HEK293 (cell line): ENCODE results near the gene PASK.

ENCODE experiments used
- CTCF ChIA-PET: fragments of 350-600 bp; formaldehyde crosslinking; extraction: SDS; loops from one replicate; lab custom pipeline; 2021; ENCODE audit warnings: antibody characterized with exemption; lab: Yijun Ruan, JAX
- POLR2A ChIA-PET: fragments of 300-600 bp; formaldehyde crosslinking; extraction: SDS; loops from one replicate; lab custom pipeline; 2020; ENCODE audit warnings: antibody characterized with exemption, inconsistent platforms; lab: Yijun Ruan, JAX
- H3K27ac ChIP-seq: fragments of 200-500 bp; sonication (Bioruptor generic); 2 replicates; pipeline ENCODE4 v1.5.1; 2014; ENCODE audit warnings: low read depth, low read length, control low read depth, inconsistent platforms; ENCODE audit errors: extremely low read depth
- H3K36me3 ChIP-seq, 2 experiments: fragments of 200-500 bp in 1 of 2; sonication (Bioruptor generic) in 1 of 2; 1 replicate in 1 of 2; 2 replicates in 1 of 2; pipeline ENCODE4 v1.5.1; 2014 to 2017; ENCODE audit warnings: inconsistent platforms in 2 of 2, low read length in 2 of 2; ENCODE audit not compliant: control insufficient read depth in 2 of 2, insufficient read depth in 1 of 2
- H3K4me1 ChIP-seq: fragments of 200-500 bp; sonication (Bioruptor generic); 2 replicates; pipeline ENCODE4 v1.5.1; 2014; ENCODE audit warnings: mild to moderate bottlenecking, low read length, inconsistent platforms; ENCODE audit not compliant: control insufficient read depth, insufficient read depth
- H3K4me3 ChIP-seq: 2 replicates; pipeline ENCODE4 v1.5.1; 2011; ENCODE audit warnings: low read depth, mild to moderate bottlenecking, control low read depth, low read length, moderate library complexity
- H3K9me3 ChIP-seq: fragments of 200-500 bp; sonication (Bioruptor generic); 2 replicates; pipeline ENCODE4 v1.5.1; 2014; ENCODE audit warnings: low read depth, low read length, inconsistent platforms; ENCODE audit not compliant: control insufficient read depth, insufficient read depth
- FEZF1 ChIP-seq: fragments of 450-650 bp; formaldehyde crosslinking; IDR thresholded peaks from 2 replicates; pipeline ENCODE4 v1.5.1; 2016; ENCODE audit warnings: missing biosample characterization, missing genetic modification characterization
- PBX3 ChIP-seq: sonication (generic); formaldehyde crosslinking; IDR thresholded peaks from 2 replicates; pipeline ENCODE4 v1.8.1; 2022; ENCODE audit warnings: mild to moderate bottlenecking, moderate library complexity, missing genetic modification reagents
- SCRT1 ChIP-seq: fragments of 450-650 bp; formaldehyde crosslinking; IDR thresholded peaks from 2 replicates; pipeline ENCODE4 v1.5.1; 2016; ENCODE audit warnings: missing biosample characterization, missing genetic modification characterization, borderline replicate concordance
- YY1 ChIP-seq: fragments of 450-650 bp; formaldehyde crosslinking; IDR thresholded peaks from 2 replicates; pipeline ENCODE4 v1.5.1; 2018; ENCODE audit warnings: missing biosample characterization, missing genetic modification characterization
- ZBTB11 ChIP-seq: fragments of 450-650 bp; formaldehyde crosslinking; conservative IDR thresholded peaks from 2 replicates; pipeline ENCODE4 v1.5.1; 2016; ENCODE audit warnings: low read depth, missing biosample characterization, missing genetic modification characterization
- ZBTB26 ChIP-seq: fragments of 450-650 bp; formaldehyde crosslinking; optimal IDR thresholded peaks from 2 replicates; pipeline ENCODE3; 2016; ENCODE audit warnings: missing biosample characterization, mild to moderate bottlenecking, missing genetic modification characterization
- ZFP3 ChIP-seq: fragments of 450-650 bp; formaldehyde crosslinking; IDR thresholded peaks from 2 replicates; pipeline ENCODE4 v1.5.1; 2016; ENCODE audit warnings: low read depth, missing biosample characterization, missing genetic modification characterization
- ZNF121 ChIP-seq: fragments of 450-650 bp; formaldehyde crosslinking; IDR thresholded peaks from 2 replicates; pipeline ENCODE4 v1.5.1; 2016; ENCODE audit warnings: missing biosample characterization, missing genetic modification characterization
- ZNF311 ChIP-seq: fragments of 450-650 bp; formaldehyde crosslinking; IDR thresholded peaks from 2 replicates; pipeline ENCODE4 v1.5.1; 2017; ENCODE audit warnings: missing biosample characterization, missing genetic modification characterization, borderline replicate concordance
- ZNF433 ChIP-seq: fragments of 450-650 bp; formaldehyde crosslinking; IDR thresholded peaks from 2 replicates; pipeline ENCODE4 v1.5.1; 2016; ENCODE audit warnings: missing biosample characterization, missing genetic modification characterization, low read depth
- ZNF514 ChIP-seq: fragments of 450-650 bp; formaldehyde crosslinking; IDR thresholded peaks from 2 replicates; pipeline ENCODE4 v1.5.1; 2016; ENCODE audit warnings: missing biosample characterization, missing genetic modification characterization
- ZNF544 ChIP-seq: fragments of 450-650 bp; formaldehyde crosslinking; IDR thresholded peaks from 2 replicates; pipeline ENCODE4 v1.5.0; 2017; ENCODE audit warnings: missing biosample characterization, missing genetic modification characterization
- ZNF610 ChIP-seq: fragments of 450-650 bp; formaldehyde crosslinking; IDR thresholded peaks from 2 replicates; pipeline ENCODE4 v1.5.1; 2016; ENCODE audit warnings: missing biosample characterization, missing genetic modification characterization, borderline replicate concordance
- ZNF768 ChIP-seq: fragments of 450-650 bp; formaldehyde crosslinking; IDR thresholded peaks from 2 replicates; pipeline ENCODE4 v1.5.1; 2018; ENCODE audit warnings: missing biosample characterization, mild to moderate bottlenecking, missing genetic modification characterization
- ZNF830 ChIP-seq: fragments of 450-650 bp; IDR thresholded peaks from 2 replicates; pipeline ENCODE4 v1.5.0; 2018; ENCODE audit warnings: missing biosample characterization, missing genetic modification characterization, low read depth, mild to moderate bottlenecking, moderate library complexity

Gene PASK

GRCh38 chr2:241140445-241140840, 8.8 kb downstream of the PASK start:
- no peak overlapping the region for H3K27ac ChIP-seq
- no peaks in the 10 kb centered on the region for H3K4me1 ChIP-seq
- TF ChIP-seq ZNF433 = no peak
- ChIA-PET POLR2A (interaction anchor here (0.8 kb wide), 1 partner anchor 9 kb away, joined by 3 read pairs; the partner anchor contains the start of gene PASK), CTCF (no interaction called here)
- no peaks in the 10 kb centered on the region for H3K9me3 ChIP-seq
- no peak overlapping the region for H3K4me3 ChIP-seq
- peaks cover 0 to 74% of the 10 kb centered on the region in 2 experiments; a peak in 2 of 3 replicates for H3K36me3 ChIP-seq

- CTCF ChIA-PET = no interaction called here
Measured at GRCh38 chr2:241139531-241140444, 9.5 kb downstream of the PASK start.

GRCh38 chr2:241138471-241138870, 10.8 kb downstream of the PASK start:
- ChIA-PET CTCF (no interaction called here), POLR2A (interaction anchor here (0.7 kb wide), 1 partner anchor 11 kb away, joined by 3 read pairs; the partner anchor contains the start of gene PASK)
- TF ChIP-seq ZNF514 (tag by site-specific recombination) = no peak
- TF ChIP-seq ZNF544 (tag by site-specific recombination) = no peak
- no peak for TF ChIP-seq YY1
- TF ChIP-seq FEZF1 (tag by site-specific recombination) = no peak
- TF ChIP-seq ZNF768 = no peak
- TF ChIP-seq ZNF610 = no peak
- TF ChIP-seq ZNF311 (tag by site-specific recombination) = no peak

More at GRCh38 chr2:241139531-241140444, 9.5 kb downstream of the PASK start:
- no peak overlapping the region for H3K4me3 ChIP-seq
- H3K36me3 ChIP-seq = peaks cover 0 to 81% of the 10 kb centered on the region in 2 experiments; a peak in 2 of 3 replicates
- no peaks in the 10 kb centered on the region for H3K9me3 ChIP-seq
- TF ChIP-seq FEZF1 (tag by site-specific recombination) (no peak), ZFP3 (tag by site-specific recombination) (no peak), ZNF121 (tag by site-specific recombination) (peak; percentile 96), SCRT1 (tag by site-specific recombination) (no peak), PBX3 (CRISPR knock-in tag) (no peak), ZNF830 (tag by site-specific recombination) (no peak), ZBTB11 (tag by site-specific recombination) (no peak), ZBTB26 (no peak)
- H3K27ac ChIP-seq = no peak overlapping the region
- POLR2A ChIA-PET = no interaction called here
- H3K4me1 ChIP-seq = no peaks in the 10 kb centered on the region

More at GRCh38 chr2:241138471-241138870, 10.8 kb downstream of the PASK start:
- Histone ChIP-seq H3K4me3 (no peak overlapping the region), H3K4me1 (no peaks in the 10 kb centered on the region), H3K36me3 (peaks cover 0 to 86% of the 10 kb centered on the region in 2 experiments; a peak in 2 of 3 replicates), H3K9me3 (no peaks in the 10 kb centered on the region), H3K27ac (no peak overlapping the region)
